HepG2 (cell line): ENCODE data around the gene PRM2. TPM values are rescaled to one million over a fixed set of nuclear protein-coding genes. Genes with fewer than 3 reads are reported as not detected.

Experiments
- CREM ChIP-seq, 2 experiments: sonication (generic) in 1 of 2; formaldehyde crosslinking in 1 of 2; IDR thresholded peaks; 2 replicates each; pipeline versions ENCODE4 v1.4.0 to v1.6.1; 2016 to 2020; ENCODE audit warnings: antibody characterized with exemption in 1 of 2, mild to moderate bottlenecking in 1 of 2, missing genetic modification reagents in 1 of 2
- E2F1 ChIP-seq: sonication (generic); formaldehyde crosslinking; IDR thresholded peaks from 2 replicates; pipeline ENCODE4 v1.5.0; 2020; ENCODE audit warnings: missing genetic modification reagents
- HNRNPLL ChIP-seq: fragments of 200-400 bp; formaldehyde crosslinking; IDR thresholded peaks from 2 replicates; pipeline ENCODE4 v1.6.1; 2017; ENCODE audit warnings: mild to moderate bottlenecking, low read depth, low read length; ENCODE audit not compliant: poor library complexity, severe bottlenecking
- KAT7 ChIP-seq: IDR thresholded peaks from 2 replicates; pipeline ENCODE4 v1.6.1; 2018; ENCODE audit warnings: borderline replicate concordance, missing compliant biosample characterization
- KDM5A ChIP-seq: fragments of 200-600 bp; sonication (generic); IDR thresholded peaks from 2 replicates; pipeline ENCODE4 v1.7.0; 2018; ENCODE audit warnings: antibody characterized with exemption, mild to moderate bottlenecking, low read length, borderline replicate concordance
- KDM6A ChIP-seq: IDR thresholded peaks from 2 replicates; pipeline ENCODE4 v1.6.1; 2016; ENCODE audit warnings: low read depth
- KMT2B ChIP-seq: IDR thresholded peaks from 2 replicates; pipeline ENCODE4 v1.6.1; 2016; ENCODE audit warnings: missing genetic modification reagents, missing compliant biosample characterization
- NFE2L2 ChIP-seq: fragments of 150-350 bp; IDR thresholded peaks from 2 replicates; pipeline ENCODE4 v1.6.1; 2014; ENCODE audit warnings: low read length
- NR1H2 ChIP-seq: sonication (generic); formaldehyde crosslinking; IDR thresholded peaks from 2 replicates; pipeline ENCODE4 v1.8.1; 2022; ENCODE audit warnings: low read depth, missing genetic modification reagents, borderline replicate concordance
- SNRNP70 ChIP-seq: fragments of 200-400 bp; formaldehyde crosslinking; IDR thresholded peaks from 2 replicates; pipeline ENCODE4 v1.6.1; 2017; ENCODE audit warnings: mild to moderate bottlenecking, low read depth, low read length, moderate library complexity
- ZNF326 ChIP-seq: sonication (generic); formaldehyde crosslinking; IDR thresholded peaks from 2 replicates; pipeline ENCODE4 v1.4.0; 2020; ENCODE audit warnings: missing genetic modification reagents, borderline replicate concordance
- ZNF414 ChIP-seq: sonication (generic); formaldehyde crosslinking; IDR thresholded peaks from 2 replicates; pipeline ENCODE4 v1.5.0; 2020; ENCODE audit warnings: missing genetic modification reagents
- ZNF430 ChIP-seq: sonication (generic); formaldehyde crosslinking; IDR thresholded peaks from 2 replicates; pipeline ENCODE4 v1.9.0; 2021; ENCODE audit warnings: mild to moderate bottlenecking, missing genetic modification reagents
- ZNF501 ChIP-seq: sonication (generic); formaldehyde crosslinking; IDR thresholded peaks from 2 replicates; pipeline ENCODE4 v1.5.1; 2020; ENCODE audit warnings: mild to moderate bottlenecking, moderate library complexity, missing genetic modification reagents
- ZNF644 ChIP-seq: IDR thresholded peaks from 2 replicates; pipeline ENCODE4 v1.6.1; 2016; ENCODE audit warnings: low read depth
- ZSCAN5A ChIP-seq: sonication (generic); formaldehyde crosslinking; IDR thresholded peaks from 2 replicates; pipeline ENCODE4 v1.8.0; 2022; ENCODE audit warnings: mild to moderate bottlenecking, missing genetic modification reagents, borderline replicate concordance
- polyA plus RNA-seq, 8 experiments: library from polyadenylated mRNA; depleted of rRNA in 3 of 8; stranded (reverse) in 7 of 8; unstranded in 1 of 8; fragments of >200 nt; fragmentation: Illumina TruSeq in 4 of 8; extraction: Trizol in 4 of 8; gene quantifications; 2 replicates each; pipeline versions ENCODE4 v1.2.1 to v1.2.3, GENCODE V29; 2011 to 2016; ENCODE audit warnings: low read depth in 4 of 8, missing spikeins in 1 of 8, mixed read lengths in 1 of 8; ENCODE audit not compliant: insufficient read depth in 1 of 8
- total RNA-seq, 5 experiments: library from RNA; depleted of rRNA; stranded (reverse); fragments of >200 nt; fragmentation: Illumina TruSeq; extraction: Trizol; gene quantifications; 2 replicates each; pipeline ENCODE4 v1.2.3, GENCODE V29; 2016; ENCODE audit warnings: low read depth in 1 of 5
- TF ChIP-seq, protein P1 (sequence below): sonication (generic); formaldehyde crosslinking; IDR thresholded peaks from 2 replicates; pipeline ENCODE4 v1.4.0; 2020; ENCODE audit warnings: missing genetic modification reagents, borderline replicate concordance
- TF ChIP-seq, protein P2 (sequence below): sonication (generic); formaldehyde crosslinking; IDR thresholded peaks from 2 replicates; pipeline ENCODE4 v1.5.1; 2020; ENCODE audit warnings: mild to moderate bottlenecking, missing genetic modification reagents, moderate library complexity

PRM2 gene
- total and polyA plus RNA-seq, 2 of the 13 experiments (the other 11 are each of a cell fraction or from before 2014, with no cell fraction given), result 0.54 TPM; not detected in 1

- TF ChIP-seq SNRNP70 (no peak; the same call in 1 of the 2 replicates), HNRNPLL (no peak), ZNF430 (peak; percentile 93), ZNF644 (no peak), ZNF326 (CRISPR knock-in tag) (no peak), ZNF414 (peak; percentile 58; the same call in 1 of the 2 replicates), KDM5A (peak; percentile 63; the same call in 1 of the 2 replicates), KMT2B (CRISPR knock-in tag) (peak; percentile 86), KAT7 (CRISPR knock-in tag) (peak; percentile 88; the same call in 1 of the 2 replicates), KDM6A (CRISPR knock-in tag) (no peak), NR1H2 (CRISPR knock-in tag) (peak; percentile 37; the same call in 1 of the 2 replicates), ZSCAN5A (no peak), NFE2L2 (no peak), E2F1 (CRISPR knock-in tag) (peak; percentile 76), CREM (IDR thresholded peaks at IDR 0.05) (no peak), CREM (CRISPR knock-in tag; IDR thresholded peaks at IDR 0.05) (peak; percentile 27; the same call in 1 of the 2 replicates), ZNF501 (CRISPR knock-in tag) (peak; percentile 10; the same call in 1 of the 2 replicates)
- TF ChIP-seq, protein P1, sequence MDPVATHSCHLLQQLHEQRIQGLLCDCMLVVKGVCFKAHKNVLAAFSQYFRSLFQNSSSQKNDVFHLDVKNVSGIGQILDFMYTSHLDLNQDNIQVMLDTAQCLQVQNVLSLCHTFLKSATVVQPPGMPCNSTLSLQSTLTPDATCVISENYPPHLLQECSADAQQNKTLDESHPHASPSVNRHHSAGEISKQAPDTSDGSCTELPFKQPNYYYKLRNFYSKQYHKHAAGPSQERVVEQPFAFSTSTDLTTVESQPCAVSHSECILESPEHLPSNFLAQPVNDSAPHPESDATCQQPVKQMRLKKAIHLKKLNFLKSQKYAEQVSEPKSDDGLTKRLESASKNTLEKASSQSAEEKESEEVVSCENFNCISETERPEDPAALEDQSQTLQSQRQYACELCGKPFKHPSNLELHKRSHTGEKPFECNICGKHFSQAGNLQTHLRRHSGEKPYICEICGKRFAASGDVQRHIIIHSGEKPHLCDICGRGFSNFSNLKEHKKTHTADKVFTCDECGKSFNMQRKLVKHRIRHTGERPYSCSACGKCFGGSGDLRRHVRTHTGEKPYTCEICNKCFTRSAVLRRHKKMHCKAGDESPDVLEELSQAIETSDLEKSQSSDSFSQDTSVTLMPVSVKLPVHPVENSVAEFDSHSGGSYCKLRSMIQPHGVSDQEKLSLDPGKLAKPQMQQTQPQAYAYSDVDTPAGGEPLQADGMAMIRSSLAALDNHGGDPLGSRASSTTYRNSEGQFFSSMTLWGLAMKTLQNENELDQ (CRISPR knock-in tag), result no peak
- TF ChIP-seq, protein P2, sequence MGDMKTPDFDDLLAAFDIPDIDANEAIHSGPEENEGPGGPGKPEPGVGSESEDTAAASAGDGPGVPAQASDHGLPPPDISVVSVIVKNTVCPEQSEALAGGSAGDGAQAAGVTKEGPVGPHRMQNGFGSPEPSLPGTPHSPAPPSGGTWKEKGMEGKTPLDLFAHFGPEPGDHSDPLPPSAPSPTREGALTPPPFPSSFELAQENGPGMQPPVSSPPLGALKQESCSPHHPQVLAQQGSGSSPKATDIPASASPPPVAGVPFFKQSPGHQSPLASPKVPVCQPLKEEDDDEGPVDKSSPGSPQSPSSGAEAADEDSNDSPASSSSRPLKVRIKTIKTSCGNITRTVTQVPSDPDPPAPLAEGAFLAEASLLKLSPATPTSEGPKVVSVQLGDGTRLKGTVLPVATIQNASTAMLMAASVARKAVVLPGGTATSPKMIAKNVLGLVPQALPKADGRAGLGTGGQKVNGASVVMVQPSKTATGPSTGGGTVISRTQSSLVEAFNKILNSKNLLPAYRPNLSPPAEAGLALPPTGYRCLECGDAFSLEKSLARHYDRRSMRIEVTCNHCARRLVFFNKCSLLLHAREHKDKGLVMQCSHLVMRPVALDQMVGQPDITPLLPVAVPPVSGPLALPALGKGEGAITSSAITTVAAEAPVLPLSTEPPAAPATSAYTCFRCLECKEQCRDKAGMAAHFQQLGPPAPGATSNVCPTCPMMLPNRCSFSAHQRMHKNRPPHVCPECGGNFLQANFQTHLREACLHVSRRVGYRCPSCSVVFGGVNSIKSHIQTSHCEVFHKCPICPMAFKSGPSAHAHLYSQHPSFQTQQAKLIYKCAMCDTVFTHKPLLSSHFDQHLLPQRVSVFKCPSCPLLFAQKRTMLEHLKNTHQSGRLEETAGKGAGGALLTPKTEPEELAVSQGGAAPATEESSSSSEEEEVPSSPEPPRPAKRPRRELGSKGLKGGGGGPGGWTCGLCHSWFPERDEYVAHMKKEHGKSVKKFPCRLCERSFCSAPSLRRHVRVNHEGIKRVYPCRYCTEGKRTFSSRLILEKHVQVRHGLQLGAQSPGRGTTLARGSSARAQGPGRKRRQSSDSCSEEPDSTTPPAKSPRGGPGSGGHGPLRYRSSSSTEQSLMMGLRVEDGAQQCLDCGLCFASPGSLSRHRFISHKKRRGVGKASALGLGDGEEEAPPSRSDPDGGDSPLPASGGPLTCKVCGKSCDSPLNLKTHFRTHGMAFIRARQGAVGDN (CRISPR knock-in tag), result peak; percentile 44
Measured at GRCh38 chr16:11255737-11256660, 20.3 kb downstream of the PRM2 start, which contains the start of gene SOCS1 (continued).
